Endodermal cell (in vitro differentiated cells): ENCODE measurements around the gene FUT7. TPM values are rescaled to one million over a fixed set of nuclear protein-coding genes. Genes with fewer than 3 reads are reported as not detected.
"Not testable (repeated sequence)": the region's sequence is repeated elsewhere in the genome, so short reads cannot be mapped to it uniquely, and the experiment has no call there.

Source experiments
- DNase-seq: peaks from one replicate; pipeline ENCODE4 v3.0.0-alpha.2; 2017
- H3K27ac ChIP-seq: 2 replicates; pipeline ENCODE4 v1.5.1; 2013; ENCODE audit warnings: mild to moderate bottlenecking, low read depth, low read length, moderate library complexity
- H3K27me3 ChIP-seq: 2 replicates; pipeline ENCODE4 v1.6.1; 2013; ENCODE audit warnings: mild to moderate bottlenecking, low read length, moderate library complexity; ENCODE audit not compliant: insufficient read depth, control insufficient read depth, poor library complexity, severe bottlenecking
- H3K36me3 ChIP-seq: 2 replicates; pipeline ENCODE4 v1.7.0; 2013; ENCODE audit warnings: mild to moderate bottlenecking, low read length, moderate library complexity; ENCODE audit not compliant: control insufficient read depth, insufficient read depth
- H3K4me1 ChIP-seq: one replicate; pipeline ENCODE4 v1.7.0; 2013; ENCODE audit warnings: low read length; ENCODE audit not compliant: control insufficient read depth, insufficient read depth
- H3K4me3 ChIP-seq: 2 replicates; pipeline ENCODE4 v1.5.1; 2013; ENCODE audit warnings: mild to moderate bottlenecking, low read length, moderate library complexity
- H3K9ac ChIP-seq: 2 replicates; pipeline ENCODE4 v1.6.1; 2013; ENCODE audit warnings: mild to moderate bottlenecking, low read length, moderate library complexity; ENCODE audit not compliant: poor library complexity, severe bottlenecking; ENCODE audit errors: extremely low read depth
- H3K9me3 ChIP-seq: 2 replicates; pipeline ENCODE4 v1.6.1; 2013; ENCODE audit warnings: mild to moderate bottlenecking, low read length, moderate library complexity; ENCODE audit not compliant: control insufficient read depth
- H3K27ac Mint-ChIP-seq: 2 replicates; pipeline ENCODE4 v1.8.0; 2020; ENCODE audit warnings: mixed read lengths
- H3K27me3 Mint-ChIP-seq: 2 replicates; pipeline ENCODE4 v1.8.0; 2021; ENCODE audit warnings: mild to moderate bottlenecking, mixed read lengths; ENCODE audit not compliant: insufficient read depth
- H3K36me3 Mint-ChIP-seq: 2 replicates; pipeline ENCODE4 v1.8.0; 2020; ENCODE audit warnings: low read depth, mixed read lengths
- H3K4me1 Mint-ChIP-seq: 2 replicates; pipeline ENCODE4 v1.8.0; 2020; ENCODE audit warnings: mixed read lengths
- H3K4me3 Mint-ChIP-seq: 2 replicates; pipeline ENCODE4 v1.8.0; 2020; ENCODE audit warnings: mild to moderate bottlenecking, moderate library complexity, mixed read lengths
- H3K9me3 Mint-ChIP-seq: 2 replicates; pipeline ENCODE4 v1.8.0; 2020; ENCODE audit warnings: mild to moderate bottlenecking, mixed read lengths
- CTCF ChIP-seq: fragments of 200-600 bp; sonication (generic); conservative IDR thresholded peaks from 2 replicates; pipeline ENCODE4 v1.5.0; 2021; ENCODE audit warnings: antibody characterized with exemption, mild to moderate bottlenecking
- WGBS, 2 experiments: methylation state at CpG; one replicate each; pipeline versions ENCODE4 v1.1.5 to v1.1.7; 2013; ENCODE audit warnings: missing lambda C conversion rate in 2 of 2, mixed read lengths in 1 of 2; ENCODE audit not compliant: insufficient coverage in 1 of 2, insufficient read length in 1 of 2; 5-methylcytosine and 5-hydroxymethylcytosine counted together
- total RNA-seq, 2 donors: library from RNA; stranded (reverse); fragmentation: NEBNext Ultra II Directional in 1 of 2; extraction: Animal tissue kit (Norgen Biotek cat#: 25700) in 1 of 2; gene quantifications; 2 replicates in 1 of 2; 3 replicates in 1 of 2; pipeline ENCODE4 v1.2.1, GENCODE V29; 2021

FUT7 gene
- total RNA-seq, 2 donors from 2014 or later, result not detected

DNA sequence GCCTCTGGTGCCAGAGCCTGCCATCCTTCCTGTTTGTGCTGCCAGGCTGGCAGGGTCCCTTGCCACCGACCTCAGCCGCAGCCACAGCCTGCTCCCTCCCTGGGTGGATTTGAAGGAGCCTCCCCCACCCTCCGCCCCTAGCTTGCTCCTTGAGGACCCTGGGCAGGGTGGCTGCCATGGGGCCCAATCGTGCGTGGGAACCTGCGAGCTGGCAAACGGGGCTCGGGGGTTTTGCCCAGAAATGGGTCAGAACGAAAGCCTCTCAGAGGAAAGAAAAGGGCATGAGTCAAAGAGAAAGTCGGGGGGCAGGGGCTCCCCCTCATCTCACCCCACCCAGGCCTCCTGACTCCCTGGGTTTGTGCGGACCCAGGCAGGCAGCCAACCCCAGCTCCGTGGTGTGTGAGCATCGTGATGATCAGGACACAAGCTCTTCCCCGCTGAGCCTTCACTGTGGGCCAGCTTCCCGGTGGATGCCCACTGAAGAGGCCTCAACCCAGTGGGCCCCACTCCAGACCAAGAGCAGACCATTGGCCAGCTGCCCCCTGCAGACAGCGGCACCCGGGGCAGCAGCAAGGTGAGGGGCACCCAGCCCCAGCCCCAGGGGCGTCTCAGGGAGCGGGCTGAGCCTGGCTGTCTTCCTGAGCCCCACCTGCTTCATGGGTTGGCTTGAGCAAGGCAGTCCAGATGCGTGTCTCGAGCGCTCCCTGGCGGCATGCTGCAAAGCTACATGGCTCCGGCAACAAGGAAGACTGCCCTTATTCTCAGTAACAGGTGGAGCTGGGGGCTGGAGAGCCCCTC is 3.0 kb upstream of the FUT7 start:
- H3K27me3 Mint-ChIP-seq, result peaks cover 4% of the 10 kb centered on the region
- no peak overlapping the region for H3K27ac ChIP-seq
- H3K9me3 ChIP-seq, result no peaks in the 10 kb centered on the region
- H3K36me3 Mint-ChIP-seq, result peaks cover 12% of the 10 kb centered on the region
- no peak overlapping the region for H3K4me3 ChIP-seq
- no peaks in the 10 kb centered on the region for H3K4me1 ChIP-seq
- DNase-seq, result peak; percentile 95
- H3K9ac ChIP-seq, result no peak overlapping the region
- peak; percentile 88 for TF ChIP-seq CTCF
- H3K36me3 ChIP-seq, result peaks cover 10% of the 10 kb centered on the region
- H3K4me3 Mint-ChIP-seq, result no peak overlapping the region
- WGBS, 2 experiments, result 43 to 46% methylated on average over 9 to 24 of the region's 24 CpGs
- no peak overlapping the region for H3K27ac Mint-ChIP-seq
- peaks cover 3% of the 10 kb centered on the region for H3K27me3 ChIP-seq
- no peaks in the 10 kb centered on the region for H3K9me3 Mint-ChIP-seq
- H3K4me1 Mint-ChIP-seq, result no peaks in the 10 kb centered on the region

DNA sequence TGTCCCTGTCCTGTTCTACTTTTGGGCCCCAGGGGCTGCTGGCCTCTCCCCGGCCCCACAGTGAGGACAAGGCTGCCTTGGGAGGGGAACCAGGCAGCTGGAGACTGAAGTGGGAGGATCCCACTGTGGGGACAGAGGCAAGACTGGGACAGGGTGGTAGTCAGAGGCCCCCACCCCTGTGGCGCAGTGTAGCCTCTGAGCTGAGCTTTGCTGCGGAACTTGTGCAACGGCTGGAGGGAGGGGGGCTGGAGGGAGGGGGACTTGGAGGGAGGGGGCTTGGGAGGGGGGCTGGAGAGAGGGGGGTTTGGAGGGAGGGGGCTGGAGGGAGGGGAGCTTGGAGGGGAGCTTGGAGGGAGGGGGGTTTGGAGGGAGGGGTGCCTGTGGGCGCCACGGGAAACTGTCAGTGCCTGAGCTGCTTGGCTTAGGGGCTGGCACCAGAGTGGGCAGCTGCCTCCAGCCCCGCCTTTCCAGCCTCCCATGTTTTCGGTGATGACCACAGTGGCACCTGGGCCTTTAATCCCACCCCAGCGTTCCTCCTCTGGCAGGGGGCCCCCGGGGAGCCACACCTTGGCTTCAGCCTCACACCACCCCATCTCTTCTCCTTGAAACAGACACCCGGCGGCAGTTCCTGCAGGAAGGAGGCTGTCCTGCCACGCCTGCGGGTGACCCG is 2.3 kb upstream of the FUT7 start:
- TF ChIP-seq CTCF, result no peak

DNA sequence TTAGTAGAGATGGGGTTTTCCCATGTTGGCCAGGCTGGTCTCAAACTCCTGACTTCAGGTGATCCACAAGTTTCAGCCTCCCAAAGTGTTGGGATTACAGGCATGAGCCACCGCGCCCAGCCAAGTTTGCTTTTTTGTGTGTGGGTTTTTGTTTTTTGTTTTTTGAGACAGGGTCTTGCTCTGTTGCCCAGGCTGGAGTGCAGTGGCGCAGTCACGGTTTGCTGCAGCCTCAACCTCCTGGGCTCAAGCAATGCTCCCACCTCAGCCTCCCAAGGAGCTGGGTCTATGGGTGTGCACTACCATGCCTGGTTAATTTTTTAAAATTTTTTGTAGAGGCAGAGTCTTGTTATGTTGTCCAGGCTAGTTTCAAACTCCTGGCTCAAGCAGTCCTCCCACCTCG is 1.6 kb upstream of the FUT7 start:
- H3K4me3 ChIP-seq, H3K4me3 Mint-ChIP-seq, H3K9me3 Mint-ChIP-seq, H3K9me3 ChIP-seq, H3K4me1 ChIP-seq, H3K27me3 Mint-ChIP-seq, H3K9ac ChIP-seq, H3K36me3 Mint-ChIP-seq, H3K36me3 ChIP-seq, DNase-seq, H3K27ac Mint-ChIP-seq, H3K4me1 Mint-ChIP-seq, H3K27ac ChIP-seq: not testable (repeated sequence)
- WGBS, 2 experiments, result 92 to 95% methylated on average over 3 to 5 of the region's 5 CpGs
- H3K27me3 ChIP-seq, result peaks cover 11% of the 10 kb centered on the region

More for the DNA sequence above, 2.3 kb upstream of the FUT7 start:
- Mint-ChIP-seq H3K4me3 (no peak overlapping the region), H3K27me3 (peaks cover 6% of the 10 kb centered on the region), H3K36me3 (peaks cover 11% of the 10 kb centered on the region), H3K9me3 (no peaks in the 10 kb centered on the region), H3K4me1 (no peaks in the 10 kb centered on the region), H3K27ac (no peak overlapping the region)
- Histone ChIP-seq H3K4me3 (no peak overlapping the region), H3K9me3 (no peaks in the 10 kb centered on the region), H3K36me3 (peaks cover 7% of the 10 kb centered on the region), H3K27ac (no peak overlapping the region), H3K9ac (no peak overlapping the region), H3K27me3 (peaks cover 4% of the 10 kb centered on the region), H3K4me1 (no peaks in the 10 kb centered on the region)
- WGBS, 2 experiments, result 80 to 85% methylated on average over 2 to 13 of the region's 15 CpGs
- no peak for DNase-seq
